SKM-1 treated with dmso at 0.1 percent for 144 hours (cell line): ENCODE data around the gene LBR.
A peak's percentile ranks its signal among the peaks of the same experiment; 100 is the strongest.
"Not testable (repeated sequence)": the region's sequence is repeated elsewhere in the genome, so short reads cannot be mapped to it uniquely, and the experiment has no call there.

Experiments used
- DNase-seq: peaks from one replicate; lab custom pipeline; 2025; ENCODE audit not compliant: unreplicated experiment; lab: John Stamatoyannopoulos, UW

Gene LBR

DNA sequence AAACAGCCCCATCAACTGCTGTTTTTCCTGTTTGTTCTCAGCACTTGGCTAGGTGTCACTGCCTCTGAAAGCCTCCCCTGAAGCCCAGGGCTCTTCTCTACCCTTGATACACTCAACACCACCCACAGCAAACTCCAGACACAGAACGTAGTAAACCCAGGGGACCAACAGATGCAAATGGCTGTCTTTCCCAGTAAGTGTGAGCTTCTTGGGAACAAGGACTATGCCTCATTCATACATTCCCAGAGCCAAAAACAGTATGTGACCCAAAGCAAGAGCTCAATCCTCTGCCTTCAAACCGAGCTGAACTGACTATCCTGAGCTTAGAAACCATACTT, 4.4 kb downstream of the LBR start:
- DNase-seq: no peak

DNA sequence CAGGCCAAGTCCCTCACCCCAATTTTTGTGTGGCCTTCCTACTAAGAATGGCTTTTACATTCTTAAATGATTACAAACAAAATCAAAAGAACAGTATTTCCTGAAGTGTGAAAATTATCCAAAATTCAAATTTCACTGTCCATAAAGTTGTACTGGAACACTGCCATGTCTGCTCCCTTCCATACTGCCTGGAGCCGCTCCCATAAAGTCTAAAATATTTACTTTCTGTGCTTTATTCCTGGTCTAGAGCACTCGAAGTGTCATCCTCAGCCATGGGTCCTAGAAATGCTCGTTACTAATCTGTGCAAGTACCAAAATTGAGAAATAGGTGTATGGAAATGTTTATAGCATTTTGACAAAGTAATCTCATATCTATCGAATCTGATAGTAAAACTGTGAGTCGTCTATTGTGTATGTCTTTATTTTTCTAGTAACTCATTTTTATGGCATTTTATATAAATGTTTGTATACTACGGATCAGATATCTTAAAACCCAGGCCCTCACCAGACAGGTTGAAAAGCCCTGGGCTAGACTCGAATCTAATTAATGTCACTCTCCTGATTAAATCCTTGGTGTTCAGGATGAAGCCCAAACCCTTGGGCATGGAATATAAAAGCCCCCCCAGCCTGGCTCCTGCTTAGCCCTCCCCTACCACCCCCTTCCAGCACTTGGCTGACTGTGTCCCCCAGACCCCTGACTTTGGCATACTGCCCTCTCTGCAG, 4.9 kb downstream of the LBR start:
- no peak for DNase-seq

DNA sequence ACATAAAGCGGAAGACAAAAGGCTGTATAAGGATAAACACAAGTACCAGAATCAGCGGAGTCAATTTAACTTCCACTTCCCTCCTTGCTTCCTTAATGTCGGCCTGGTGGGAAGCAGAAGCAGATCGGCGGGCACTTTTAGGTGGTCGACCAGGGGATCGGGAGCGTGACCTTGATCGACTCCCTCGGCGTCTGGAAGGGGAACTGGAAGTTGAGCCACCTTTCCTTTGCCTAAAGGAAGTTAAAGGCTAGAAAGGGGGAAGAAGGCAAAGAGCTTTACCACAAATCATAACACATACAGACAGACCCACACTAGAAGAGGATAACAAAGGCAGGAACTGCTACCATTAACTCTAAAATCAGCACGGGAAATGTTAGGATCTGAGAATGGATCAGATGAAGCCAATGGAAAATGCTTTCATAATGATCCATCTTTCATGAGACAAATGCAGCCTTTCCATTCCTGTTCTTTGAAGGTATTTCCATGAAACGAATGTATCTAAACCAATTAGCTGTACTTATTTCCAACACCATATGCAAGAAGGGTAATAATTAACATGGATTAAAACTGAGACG, 5.7 kb downstream of the LBR start:
- peak; percentile 78 for DNase-seq

DNA sequence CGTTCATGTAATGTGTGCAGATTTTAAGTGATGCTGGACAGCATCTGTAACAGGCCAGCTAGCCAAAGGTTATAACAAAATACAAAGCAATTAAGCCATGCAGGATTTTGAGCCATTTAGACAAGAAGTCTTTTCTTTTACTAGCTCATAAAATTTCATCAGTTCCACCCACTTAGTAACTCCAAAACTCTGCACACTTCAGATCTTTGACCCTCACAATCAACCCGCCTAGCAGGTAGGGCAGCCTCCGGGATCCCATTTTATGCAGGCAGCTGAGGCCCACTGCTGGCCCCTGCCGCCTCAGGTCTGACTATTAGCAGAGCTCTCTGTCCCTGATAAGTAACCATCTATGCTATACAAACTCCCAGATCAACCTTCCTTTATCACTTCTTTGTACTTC, 9.2 kb downstream of the LBR start:
- DNase-seq: no peak

DNA sequence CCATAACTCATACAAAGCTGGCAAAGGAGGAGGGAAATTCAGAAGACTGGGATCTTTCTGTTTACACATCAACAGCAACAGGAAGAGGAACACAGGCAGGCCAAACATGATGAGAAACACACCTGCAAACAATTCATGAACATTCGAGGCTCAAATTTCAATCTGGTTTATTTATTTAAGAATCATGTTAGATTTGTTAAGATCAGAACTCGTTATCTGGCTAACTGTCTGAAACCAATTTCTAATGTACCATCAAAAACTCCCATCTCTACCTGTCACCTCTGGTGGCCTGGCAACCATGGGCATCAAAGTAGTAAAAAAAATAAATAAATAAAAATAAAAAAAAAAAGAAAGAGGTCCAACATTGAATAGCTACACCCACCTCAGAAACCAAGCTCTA, 9.8 kb downstream of the LBR start:
- no peak for DNase-seq

DNA sequence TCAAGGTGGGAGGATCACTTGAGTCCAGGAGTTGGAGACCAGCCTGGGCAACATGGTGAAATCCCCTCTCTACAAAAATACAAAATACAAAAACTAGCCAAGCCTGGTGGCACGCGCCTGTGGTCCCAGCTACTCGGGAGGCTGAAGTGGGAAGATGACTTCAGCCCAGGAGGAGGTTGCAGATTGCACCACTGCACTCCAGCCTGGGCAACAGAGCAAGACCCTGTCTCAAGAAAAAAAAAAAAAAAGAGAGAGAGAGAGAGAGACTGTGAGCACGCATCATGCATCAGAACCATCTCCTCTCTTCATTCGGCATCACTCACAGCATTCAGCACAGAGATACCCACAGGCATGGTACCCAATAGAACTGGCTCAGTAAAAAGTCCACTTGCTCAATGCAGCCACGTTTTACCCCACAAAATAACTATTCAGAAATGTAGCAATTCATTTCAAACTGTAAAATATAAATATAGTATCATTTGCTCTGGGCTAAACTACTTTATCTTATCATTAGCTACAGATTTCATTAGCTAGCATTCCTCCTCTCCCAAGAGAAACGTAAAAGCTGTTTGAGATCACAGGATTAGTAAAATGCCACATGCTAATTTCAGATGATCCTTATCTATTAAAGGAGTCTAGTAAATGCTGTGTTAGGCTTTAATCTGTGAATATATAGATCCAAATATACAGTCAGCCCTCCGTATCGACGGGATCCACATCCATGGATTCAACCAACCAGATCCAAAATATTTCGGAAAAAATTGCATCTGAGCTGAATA, 11.7 kb downstream of the LBR start:
- no peak for DNase-seq

DNA sequence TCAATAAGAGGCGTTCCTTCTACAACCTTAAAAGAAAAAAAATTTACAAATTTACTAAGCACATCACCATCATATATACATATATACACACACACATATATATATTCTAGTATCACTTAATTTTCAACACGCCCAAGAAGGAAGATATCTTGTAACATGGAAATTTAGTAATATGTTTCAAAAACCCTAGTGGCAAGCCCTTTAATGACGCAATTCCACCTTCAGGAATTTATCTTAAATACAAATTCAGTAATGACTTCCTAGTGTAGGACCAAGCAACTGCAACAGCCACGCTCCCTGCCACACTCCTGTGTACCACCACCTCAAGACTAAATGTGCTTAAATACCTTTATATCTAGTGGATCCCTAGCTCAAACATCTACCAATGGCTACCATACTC, 12.5 kb downstream of the LBR start:
- DNase-seq: peak; percentile 44

DNA sequence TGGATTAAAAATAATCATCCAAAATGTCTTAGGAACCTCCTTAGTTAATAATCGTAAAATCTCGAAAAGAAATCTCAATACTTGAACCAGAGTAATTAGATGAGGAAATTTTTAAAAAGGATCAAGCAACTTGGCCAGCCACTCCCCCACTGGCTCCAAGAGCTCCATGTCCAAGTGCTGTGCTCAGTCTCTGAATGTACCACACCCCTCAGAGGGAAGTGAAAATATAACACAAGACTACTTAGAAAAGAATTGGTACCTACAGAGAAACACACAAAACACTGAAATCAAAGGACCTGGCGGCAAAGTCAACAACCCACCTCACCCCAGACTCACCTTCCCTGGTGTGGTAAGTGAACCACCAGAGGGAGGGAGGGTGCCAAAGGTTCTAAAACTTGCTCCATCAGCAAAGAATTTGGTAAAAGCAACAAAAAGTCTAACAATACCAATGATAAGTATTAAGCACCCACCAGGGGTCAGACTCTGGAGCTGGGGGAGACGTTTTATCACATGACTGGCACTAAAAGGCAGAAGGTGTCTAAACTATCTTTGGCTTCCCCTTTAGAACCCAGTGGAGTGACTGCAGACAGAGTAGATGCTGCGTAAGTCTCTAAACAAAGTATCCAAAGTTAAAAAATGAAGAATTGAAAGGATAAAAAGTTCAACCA, 14.0 kb downstream of the LBR start:
- DNase-seq: no peak

DNA sequence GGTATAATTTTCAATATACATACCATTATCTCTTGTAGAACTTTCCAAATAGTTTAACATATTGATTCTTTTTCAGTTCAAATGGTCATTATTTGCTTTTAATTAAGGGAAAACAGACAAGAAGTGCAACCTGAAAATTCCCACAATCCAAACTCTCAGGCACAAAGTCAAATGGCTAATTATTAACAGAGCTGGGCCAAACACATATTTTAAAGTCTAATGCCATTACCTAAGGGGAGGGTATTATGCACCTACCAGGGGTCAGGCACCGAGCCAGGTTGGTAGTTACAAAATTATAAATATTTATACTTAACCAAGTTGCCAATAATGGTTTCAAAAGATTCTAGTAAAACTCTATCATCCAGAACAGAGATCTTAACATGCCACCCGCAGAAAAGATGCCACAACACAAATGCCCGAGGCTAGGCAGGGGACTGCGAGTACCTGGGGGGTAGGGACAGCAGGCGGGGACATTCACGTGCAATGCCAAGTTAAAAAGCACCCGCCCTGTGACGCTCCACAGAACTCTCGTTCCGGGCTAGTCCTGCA, 15.0 kb downstream of the LBR start:
- no peak for DNase-seq

DNA sequence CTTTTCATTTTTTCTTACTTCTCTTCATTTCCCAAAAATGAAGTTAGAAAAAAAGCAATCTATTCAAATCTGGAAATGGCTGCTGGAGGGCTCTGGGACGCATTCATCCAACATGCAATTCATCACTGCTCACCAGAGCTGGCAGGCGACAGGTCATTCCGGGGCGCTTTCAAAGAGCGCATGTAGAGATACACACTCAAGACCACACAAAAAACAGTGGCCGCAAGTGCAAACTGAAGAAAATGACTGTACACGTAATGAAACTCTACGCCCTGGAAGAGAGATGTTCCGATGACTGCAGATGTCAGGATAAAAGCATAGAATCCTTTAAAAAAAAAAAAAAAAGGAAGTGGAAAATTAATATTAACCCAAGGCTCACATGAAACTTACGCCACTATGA, 15.5 kb downstream of the LBR start:
- no peak for DNase-seq

DNA sequence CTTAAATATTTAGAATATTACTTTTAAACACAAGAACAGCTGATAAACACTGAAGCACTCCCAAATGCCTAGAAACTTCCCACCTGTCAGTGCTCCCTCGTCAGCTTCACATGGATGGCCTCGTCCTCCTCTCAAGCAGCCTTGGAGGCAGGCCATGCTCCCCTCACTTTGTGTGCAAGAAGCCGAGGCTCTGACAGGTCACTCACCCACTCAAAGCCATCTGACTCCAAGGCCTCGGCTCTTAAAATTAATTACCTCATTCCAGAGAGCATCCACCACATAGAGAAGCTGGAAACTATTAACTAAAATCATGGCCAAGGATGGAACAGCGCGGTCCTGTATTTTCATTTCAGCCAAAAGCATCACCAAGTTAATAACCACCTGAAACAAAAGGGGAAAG, 17.8 kb downstream of the LBR start:
- DNase-seq: no peak

DNA sequence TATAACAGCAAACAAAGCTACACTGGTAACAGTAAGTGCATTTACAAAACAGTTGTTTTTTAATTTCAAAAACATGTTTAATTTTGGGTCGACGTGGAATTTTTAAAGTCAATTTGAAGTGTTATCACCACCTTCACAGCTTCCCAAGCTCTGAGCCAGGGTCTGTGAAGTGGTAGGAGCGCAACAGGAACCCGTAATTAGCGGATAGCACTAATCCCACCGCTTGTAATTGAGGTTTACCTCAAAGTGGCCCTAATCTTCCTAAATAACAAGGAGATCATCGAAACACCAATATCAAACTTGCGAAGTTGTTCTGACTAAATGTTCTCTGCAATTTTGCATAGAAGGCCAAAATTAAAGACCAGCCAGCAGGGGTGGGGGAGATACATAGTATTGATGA, 18.8 kb downstream of the LBR start:
- no peak for DNase-seq

DNA sequence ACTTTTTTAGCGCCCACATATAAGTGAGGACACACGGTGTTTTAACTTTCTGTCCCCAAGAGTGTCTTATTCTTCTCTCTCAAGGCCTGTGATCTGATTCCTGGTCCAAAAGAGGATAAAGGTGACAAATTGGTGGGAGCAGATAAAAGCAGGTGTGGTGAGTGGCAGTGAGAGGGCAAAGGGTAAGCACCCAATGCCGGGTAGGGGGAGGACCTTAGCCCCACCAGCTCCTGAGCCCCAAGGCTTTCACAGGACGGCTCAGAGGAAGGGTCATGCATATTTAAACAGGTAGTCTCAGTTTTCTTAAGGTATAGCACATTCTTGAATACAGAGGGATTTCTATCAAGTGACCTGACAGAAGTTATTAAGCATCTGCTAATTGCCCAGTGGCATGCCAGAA, 19.6 kb downstream of the LBR start:
- DNase-seq: no peak

DNA sequence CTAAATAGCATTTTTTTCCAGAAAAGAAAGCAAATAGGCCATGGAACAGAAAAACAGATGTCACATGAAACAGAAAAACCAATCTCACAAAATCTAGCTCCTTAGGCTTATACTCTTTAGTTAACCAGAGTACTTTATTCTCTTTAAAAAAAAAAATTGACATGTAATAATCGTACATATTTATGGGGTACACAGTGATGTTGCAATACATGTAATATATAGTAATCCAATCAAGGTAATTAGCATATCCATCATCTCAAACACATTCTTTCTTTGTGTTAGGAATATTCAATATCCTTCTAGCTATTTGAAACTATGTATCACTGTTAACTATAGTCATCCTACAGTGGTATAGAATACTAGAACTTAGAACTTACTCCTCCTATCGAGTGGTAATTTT, 20.1 kb downstream of the LBR start:
- no peak for DNase-seq

DNA sequence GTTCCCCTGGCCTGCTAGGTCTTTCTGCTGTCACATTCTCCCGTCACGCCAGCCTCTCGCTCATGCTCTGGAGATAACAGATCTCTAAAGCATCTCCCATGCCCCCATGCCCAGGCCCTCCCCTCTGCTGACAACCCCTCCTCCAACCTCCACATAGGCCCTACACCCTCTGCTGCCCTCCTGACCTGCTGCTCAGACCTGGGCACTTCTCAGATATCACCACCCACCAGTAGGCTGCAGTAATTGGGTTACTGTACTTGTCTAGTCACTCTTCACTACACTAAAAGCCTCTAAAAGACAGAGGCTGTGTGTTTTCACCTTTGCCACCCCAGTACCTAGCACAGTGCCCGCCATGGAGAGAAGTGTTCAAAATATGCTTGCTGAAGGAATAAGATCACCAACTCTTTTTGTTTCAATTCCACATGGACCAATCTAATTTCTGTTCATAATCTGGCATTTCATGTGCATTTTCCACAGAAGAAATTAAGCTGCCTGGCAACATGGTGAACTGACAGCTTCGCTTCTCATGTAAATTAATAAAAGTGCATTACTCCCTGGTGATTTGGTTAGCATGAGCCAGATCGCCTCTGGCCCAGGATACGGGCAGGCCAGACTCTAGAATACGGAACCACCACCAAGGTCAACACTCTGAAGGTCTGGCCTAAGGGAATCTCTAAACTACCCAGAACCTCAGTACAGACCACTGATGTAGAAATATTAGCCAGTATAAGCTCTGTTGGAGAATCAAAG, 20.7 kb downstream of the LBR start:
- no peak for DNase-seq

DNA sequence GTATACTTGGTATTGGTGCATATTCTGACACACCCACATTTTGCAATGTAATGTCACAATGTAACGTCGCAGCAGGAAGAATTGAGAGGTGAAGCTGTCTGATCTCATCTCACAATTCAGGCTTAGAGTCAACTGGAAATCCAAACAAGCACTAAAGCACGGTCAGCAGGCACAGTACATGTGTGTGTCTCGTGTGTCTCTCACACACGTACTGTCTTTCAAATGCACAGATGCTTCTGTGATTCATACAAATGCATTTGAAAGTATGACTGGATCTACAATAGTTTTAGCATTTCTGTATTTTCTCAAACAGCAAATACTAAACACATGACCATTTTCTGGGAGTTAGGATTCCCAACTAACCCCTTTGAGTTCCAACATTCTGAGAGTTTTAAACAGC, 26.9 kb downstream of the LBR start:
- no peak for DNase-seq

DNA sequence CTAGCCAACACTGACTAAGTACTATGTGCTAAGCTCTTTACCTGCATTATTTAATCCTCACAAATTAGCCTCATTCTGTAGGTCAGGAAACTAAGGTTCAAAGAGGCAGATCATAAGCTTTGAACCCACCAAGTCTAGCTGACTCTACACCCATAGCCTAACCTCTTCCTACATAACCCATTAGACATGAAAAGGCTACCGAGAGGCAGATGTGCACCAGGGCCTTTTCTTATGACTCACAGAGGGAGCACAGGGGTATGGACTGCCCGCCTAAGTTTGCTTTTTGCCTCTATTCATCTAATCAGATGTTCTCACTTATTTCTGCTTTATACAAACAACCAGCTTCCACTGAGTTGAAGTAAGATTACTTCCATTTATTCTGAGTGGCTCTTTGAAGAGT, 31.5 kb downstream of the LBR start:
- DNase-seq: no peak

DNA sequence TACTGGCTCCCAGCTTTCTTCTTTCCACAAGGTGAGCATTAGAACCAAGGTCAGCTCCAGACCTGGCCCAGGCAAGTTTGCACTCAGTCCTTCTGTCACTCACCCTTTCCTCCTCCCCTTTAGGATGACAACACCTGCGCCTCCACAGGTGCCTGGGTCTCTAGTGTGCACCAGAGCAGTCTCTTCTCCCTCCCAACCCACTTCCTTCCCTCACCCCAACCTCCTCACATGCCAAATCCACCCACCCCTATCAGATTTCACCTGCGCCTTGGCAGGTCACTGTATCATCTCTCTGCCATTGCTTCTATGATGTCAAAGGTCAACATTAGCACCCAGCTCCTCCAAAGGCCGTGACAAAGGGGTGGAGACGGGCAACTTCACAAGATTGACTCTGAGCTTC, 38.0 kb downstream of the LBR start:
- DNase-seq: no peak

DNA sequence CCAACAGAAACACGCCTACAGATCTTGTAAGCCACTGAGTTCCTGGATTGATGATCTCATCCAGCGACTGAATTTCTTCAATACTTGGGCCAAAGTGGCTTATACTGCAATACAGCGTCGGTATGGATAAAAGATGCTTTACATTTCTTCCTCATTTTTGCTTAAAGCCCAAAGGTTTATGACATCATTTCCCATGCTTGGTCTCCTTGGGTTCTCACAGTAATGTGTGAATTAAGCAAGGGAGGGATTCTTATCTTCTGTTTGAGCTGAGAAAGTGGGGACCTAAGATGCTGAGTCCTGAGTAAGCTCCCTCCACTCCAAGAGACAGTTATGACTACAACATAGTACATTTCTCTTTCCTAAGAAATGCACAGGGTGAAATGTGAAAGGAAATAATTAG, 39.5 kb downstream of the LBR start:
- no peak for DNase-seq

DNA sequence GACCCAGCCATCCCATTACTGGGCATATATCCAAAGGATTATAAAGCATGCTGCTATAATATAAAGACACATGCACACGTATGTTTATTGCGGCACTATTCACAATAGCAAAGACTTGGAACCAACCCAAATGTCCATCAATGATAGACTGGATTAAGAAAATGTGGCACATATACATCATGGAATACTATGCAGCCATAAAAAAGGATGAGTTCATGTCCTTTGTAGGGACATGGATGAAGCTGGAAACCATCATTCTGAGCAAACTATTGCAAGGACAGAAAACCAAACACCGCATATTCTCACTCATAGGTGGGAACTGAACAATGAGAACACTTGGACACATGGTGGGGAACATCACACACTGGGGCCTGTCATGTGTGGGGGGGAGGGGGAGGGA, 41.0 kb downstream of the LBR start:
- not testable (repeated sequence) for DNase-seq

DNA sequence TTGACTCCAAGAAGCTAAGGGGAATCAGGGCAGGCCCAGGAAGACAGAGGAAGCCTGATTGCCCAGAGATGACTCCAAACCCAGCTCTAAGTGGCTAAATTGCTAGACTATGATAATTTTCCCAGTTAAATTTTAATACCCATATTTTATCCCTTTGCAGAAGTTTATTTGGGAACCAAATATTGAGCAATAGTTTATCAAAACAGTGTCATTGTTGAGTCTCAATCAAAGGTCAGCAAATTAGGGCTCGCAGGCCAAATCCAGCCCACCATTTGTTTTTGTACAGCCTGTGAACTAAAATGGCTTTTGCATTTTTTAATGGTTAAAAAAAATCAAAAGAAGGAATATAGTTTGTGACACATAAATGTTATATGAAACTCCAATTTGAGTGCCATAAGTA, 47.1 kb downstream of the LBR start:
- no peak for DNase-seq
